HFF-Myc (cell line): Measurements from ENCODE around the gene MAN2B1.
A peak's percentile ranks its signal among the peaks of the same experiment; 100 is the strongest.
"Not testable (repeated sequence)": the region's sequence is repeated elsewhere in the genome, so short reads cannot be mapped to it uniquely, and the experiment has no call there.

Experiments
- DNase-seq: peaks from one replicate; pipeline ENCODE4 v3.0.0-alpha.2; 2011; ENCODE audit warnings: low read depth; ENCODE audit errors: extremely low read depth
- H3K4me3 ChIP-seq: replicated peaks from 2 replicates; pipeline ENCODE4 v1.5.1; 2011; ENCODE audit warnings: low read depth, mild to moderate bottlenecking, control low read depth, low read length
- CTCF ChIP-seq: IDR thresholded peaks from 2 replicates; pipeline ENCODE4 v1.5.1; 2012; ENCODE audit warnings: mild to moderate bottlenecking, low read depth, low read length, control low read depth; ENCODE audit errors: missing control alignments

Gene MAN2B1

DNA sequence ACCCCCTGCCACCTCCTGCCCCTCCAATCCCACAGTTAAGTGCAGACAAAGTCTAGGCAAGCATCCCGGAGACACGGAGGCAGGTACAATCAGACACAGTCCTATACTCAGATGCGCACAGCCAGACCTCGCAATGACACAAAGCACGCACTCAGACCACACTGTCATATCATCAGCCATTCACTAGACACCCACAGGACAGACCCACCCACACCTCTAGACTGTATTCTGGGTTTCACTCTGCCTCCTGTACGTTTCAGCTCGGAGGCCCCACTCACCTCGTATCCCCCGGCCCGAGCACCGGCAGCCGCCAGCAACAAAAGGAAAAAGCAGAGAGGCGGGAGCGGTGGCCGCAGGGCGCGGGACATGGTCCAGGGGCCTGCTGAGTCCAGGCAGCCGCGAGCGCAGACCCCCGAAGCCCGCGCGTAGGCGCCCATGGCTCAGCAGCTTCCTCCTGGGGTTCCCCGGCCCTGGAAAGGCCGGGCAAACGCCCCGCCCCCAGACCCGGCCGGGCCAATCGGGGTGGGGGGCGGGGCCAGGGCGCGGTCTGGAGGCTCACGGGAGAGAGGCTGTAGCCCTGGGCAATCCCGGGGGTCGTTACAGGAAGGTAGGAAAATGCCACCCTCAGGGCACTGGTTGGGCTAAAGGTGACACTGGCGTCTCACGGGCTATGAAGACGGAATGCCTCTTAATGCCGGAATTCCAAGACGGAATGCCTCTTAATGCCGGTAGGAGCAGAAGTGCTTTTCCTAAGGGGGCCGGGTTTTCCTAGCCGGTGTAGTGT is at the start of gene MAN2B1, which contains the start of gene WDR83:
MAN2B1 (minus strand) TSS at position 478 of the 784 bp plus-strand sequence; CDS start at position 437, 41 bp downstream.
WDR83 (plus strand) TSS at position 543 of the 784 bp plus-strand sequence. CDS start 2,984 bp downstream, outside the sequence.
- no peak for DNase-seq
- peak within 1 kb of the TSS; percentile 84 for H3K4me3 ChIP-seq
- no peak for TF ChIP-seq CTCF

- DNase-seq = no peak
- no peak overlapping the region for H3K4me3 ChIP-seq
- no peak for TF ChIP-seq CTCF
These were observed 49.4 kb upstream of the MAN2B1 start for GRCh38 chr19:12715929-12716328.

DNA sequence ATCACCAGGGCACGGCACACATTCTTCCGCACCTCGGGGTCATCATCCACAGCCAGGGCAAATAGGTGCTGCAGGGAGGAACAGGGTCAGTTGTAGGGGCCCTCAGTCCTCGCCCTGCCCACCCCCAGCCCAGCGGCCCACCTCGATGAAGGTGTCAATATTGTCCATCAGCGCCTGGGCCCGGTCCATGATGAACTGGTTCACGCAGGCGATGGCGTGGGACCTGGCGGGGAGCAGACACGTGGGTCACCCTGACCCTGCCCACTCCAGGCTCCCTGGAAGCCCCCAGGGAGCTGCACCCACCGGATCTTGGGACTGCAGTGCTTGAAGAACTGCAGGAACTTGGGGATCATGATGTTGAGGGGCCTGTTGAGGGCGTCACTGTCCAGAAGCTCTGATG is 48.6 kb upstream of the MAN2B1 start:
- H3K4me3 ChIP-seq = no peak overlapping the region
- no peak for TF ChIP-seq CTCF
- DNase-seq = no peak

DNA sequence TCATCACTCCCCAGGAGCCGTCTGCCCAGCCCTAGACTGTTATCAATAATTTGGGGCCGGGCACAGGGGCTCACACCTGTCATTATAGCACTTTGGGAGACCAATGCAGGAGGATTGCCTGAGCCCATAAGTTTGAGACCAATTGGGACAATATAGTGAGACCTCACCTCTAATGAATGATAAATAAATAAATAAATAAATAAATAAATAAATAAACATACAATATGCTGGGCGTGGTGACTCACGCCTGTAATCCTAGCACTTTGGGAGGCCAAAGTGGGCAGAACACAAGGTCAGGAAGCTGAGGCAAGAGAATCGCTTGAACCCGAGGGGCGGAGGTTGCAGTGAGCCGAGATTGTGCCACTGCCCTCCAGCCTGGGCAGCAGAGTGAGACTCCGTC is 46.8 kb upstream of the MAN2B1 start:
- H3K4me3 ChIP-seq, DNase-seq: not testable (repeated sequence)

DNA sequence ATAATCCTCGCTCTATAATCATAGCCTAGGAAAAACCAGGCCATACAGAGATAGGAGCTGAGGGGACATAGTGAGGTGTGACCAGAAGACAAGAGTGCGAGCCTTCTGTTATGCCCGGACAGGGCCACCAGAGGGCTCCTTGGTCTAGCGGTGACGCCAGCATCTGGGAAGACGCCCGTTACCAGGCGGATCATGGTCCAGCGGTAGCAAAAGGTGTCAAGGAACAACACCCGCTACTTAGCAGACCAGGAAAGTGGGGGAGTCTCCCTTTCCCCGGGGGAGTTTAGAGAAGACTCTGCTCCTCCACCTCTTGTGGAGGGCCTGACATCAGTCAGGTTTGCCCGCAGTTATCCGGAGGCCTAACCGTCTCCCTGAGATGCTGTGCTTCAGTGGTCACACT is 45.5 kb upstream of the MAN2B1 start:
- DNase-seq, H3K4me3 ChIP-seq: not testable (repeated sequence)

GRCh38 chr19:12711187-12711586 is 44.6 kb upstream of the MAN2B1 start:
- no peak for TF ChIP-seq CTCF
- H3K4me3 ChIP-seq = no peak overlapping the region
- no peak for DNase-seq

DNA sequence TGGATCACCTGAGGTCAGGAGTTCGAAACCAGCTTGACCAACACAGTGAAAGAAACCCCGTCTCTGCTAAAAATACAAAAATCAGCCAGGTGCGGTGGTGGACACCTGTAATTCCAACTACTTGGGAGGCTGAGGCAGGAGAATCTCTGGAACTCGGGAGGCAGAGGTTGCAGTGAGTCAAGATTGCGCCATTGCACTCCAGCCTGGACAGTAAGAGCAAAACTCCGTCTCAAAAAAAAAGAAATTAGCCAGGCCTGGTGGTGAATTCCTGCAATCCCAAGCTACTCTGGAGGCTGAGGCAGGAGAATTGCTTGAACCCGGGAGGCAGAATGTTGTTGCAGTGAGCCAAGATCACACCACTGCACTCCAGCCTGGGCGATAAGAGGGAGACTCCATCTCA is 42.1 kb upstream of the MAN2B1 start:
- H3K4me3 ChIP-seq = no peak overlapping the region

More for the DNA sequence above, 42.1 kb upstream of the MAN2B1 start:
- TF ChIP-seq CTCF = no peak
- no peak for DNase-seq
